Measurements from ENCODE around the gene AIP. TPM values are rescaled to one million over a fixed set of nuclear protein-coding genes. Genes with fewer than 3 reads are reported as not detected.

AIP gene
- total and polyA plus RNA-seq, 2 of the 8 experiments (the other 6 are each of a cell fraction or from before 2014, with no cell fraction given) = 29.8 to 54.4 TPM

- Histone ChIP-seq H3K23ac (ENCODE audit: insufficient read length) (no peak within 1 kb of the TSS), H3K4ac (replicated peaks; ENCODE audit: insufficient read length, low read depth, low read length) (no peak within 1 kb of the TSS), H3K18ac (ENCODE audit: extremely low read depth, low read length) (peak within 1 kb of the TSS; percentile 78), H2AK5ac (ENCODE audit: low read depth, low read length) (no peak within 1 kb of the TSS; the same call in 1 of the 2 replicates), H4K91ac (replicated peaks; ENCODE audit: insufficient read length, low read length) (peak within 1 kb of the TSS; percentile 46), H2BK15ac (ENCODE audit: low read length) (no peak within 1 kb of the TSS; the same call in 1 of the 2 replicates), H2AFZ (ENCODE audit: low read length) (peak within 1 kb of the TSS; percentile 26; the same call in 1 of the 2 replicates), H2BK12ac (ENCODE audit: low read depth, low read length) (no peak within 1 kb of the TSS), H4K20me1 (replicated peaks in 1 of 2; ENCODE audit: control insufficient read depth in 1 of 2, insufficient read depth in 2 of 2, low read length in 2 of 2) (peaks cover 6 to 16% of the 10 kb centered on the region in 2 experiments), H3K36me3 (ENCODE audit: control insufficient read depth in 2 of 4, insufficient read depth in 4 of 4, low read length in 3 of 4) (peaks cover 0 to 8% (median under 1%) of the 10 kb centered on the region in 4 experiments; a peak in 5 of 8 replicates), H3K79me1 (ENCODE audit: low read depth, low read length) (no peaks in the 10 kb centered on the region), H4K5ac (ENCODE audit: insufficient read length, low read depth, low read length) (no peak within 1 kb of the TSS), H3K9ac (replicated peaks in 1 of 4; ENCODE audit: extremely low read depth in 1 of 4, low read depth in 3 of 4, low read length in 3 of 4) (peak within 1 kb of the TSS in 3 of 4 experiments; percentile 29 to 61 (median 38); a peak in 5 of 7 replicates), H2BK20ac (ENCODE audit: low read length) (no peak within 1 kb of the TSS), H3K23me2 (ENCODE audit: low read depth, low read length) (peaks cover 23% of the 10 kb centered on the region), H3K79me2 (ENCODE audit: control insufficient read depth in 1 of 2, insufficient read depth in 2 of 2, low read length in 2 of 2) (0 out of 4 replicates have a peak, but pooled peaks cover 0 to 8% of the 10 kb centered on the region in 2 experiments), H3K27me3 (replicated peaks in 1 of 4; ENCODE audit: control insufficient read depth in 3 of 4, extremely low read depth in 1 of 4, insufficient read depth in 3 of 4, low read length in 3 of 4) (peaks cover 0 to 8% (median 4%) of the 10 kb centered on the region in 4 experiments; a peak in 3 of 7 replicates), H3K14ac (ENCODE audit: insufficient read length) (no peak within 1 kb of the TSS), H3K4me1 (replicated peaks in 1 of 4; ENCODE audit: control insufficient read depth in 3 of 4, insufficient read depth in 4 of 4, low read length in 3 of 4) (peaks cover 0 to 30% (median 10%) of the 10 kb centered on the region in 4 experiments; a peak in 6 of 7 replicates), H4K8ac (ENCODE audit: extremely low read depth, insufficient read depth, low read length) (no peak within 1 kb of the TSS), H3K9me3 (ENCODE audit: insufficient read depth in 2 of 2, low read depth in 1 of 2, low read length in 1 of 2) (no peaks in the 10 kb centered on the region), H2BK120ac (replicated peaks; ENCODE audit: low read depth, low read length) (no peak within 1 kb of the TSS), H3K4me2 (ENCODE audit: insufficient read depth in 1 of 2, low read depth in 2 of 2, low read length in 2 of 2) (peak within 1 kb of the TSS; percentile 70 to 98), H3K27ac (ENCODE audit: low read depth, low read length) (no peak within 1 kb of the TSS), H3K4me3 (ENCODE audit: extremely low read depth in 1 of 4, insufficient read depth in 2 of 4, low read depth in 3 of 4, low read length in 4 of 4) (peak within 1 kb of the TSS; percentile 69 to 94 (median 75)), H2BK5ac (ENCODE audit: low read depth, low read length) (no peak within 1 kb of the TSS; the same call in 1 of the 2 replicates), H3K56ac (replicated peaks; ENCODE audit: insufficient read length, low read depth, low read length) (no peak within 1 kb of the TSS)
- POLR2A ChIA-PET (ENCODE audit: partially characterized antibody) = interaction anchor here (0.6 to 1.5 kb wide), 6 partner anchors 14 to 134 kb away, joined by 3 to 4 read pairs (median 3); partner anchors contain the start of gene TMEM134
- DNase-seq (ENCODE audit: low read depth in 1 of 2, low spot score in 2 of 2) = peak in 1 of 2 experiments; percentile 88
- CTCF ChIA-PET (ENCODE audit: partially characterized antibody) = interaction anchor here (0.8 to 2.0 kb wide), 7 partner anchors 10 to 118 kb away, joined by 3 to 8 read pairs (median 3); partner anchors contain the start of gene CABP4
- no peak for FAIRE-seq
- peak; percentile 53; the same call in 1 of the 2 replicates for TF ChIP-seq PHF8 (conservative IDR thresholded peaks at IDR 0.05; ENCODE audit: low read depth, low read length)
- no peak for TF ChIP-seq EZH2 (IDR thresholded peaks at IDR 0.05; ENCODE audit: low read depth, low read length, severe bottlenecking)
- TF ChIP-seq CHD2 (IDR thresholded peaks at IDR 0.05; ENCODE audit: low read length) = no peak
- peak; percentile 69 for TF ChIP-seq CREB1 (IDR thresholded peaks at IDR 0.05)
- TF ChIP-seq KDM4A (IDR thresholded peaks at IDR 0.05; ENCODE audit: low read depth, low read length, severe bottlenecking) = peak; percentile 19
- TF ChIP-seq SP4 (IDR thresholded peaks at IDR 0.05; ENCODE audit: low read length) = no peak
- 4% methylated on average over 18 of the region's 58 CpGs; no CpG with 5 or more reads in 1 of the 2 experiments for WGBS, 2 experiments (ENCODE audit: extremely low coverage in 1 of 2, insufficient coverage in 1 of 2, insufficient read length in 1 of 2, insufficient replicate concordance in 2 of 2, low coverage in 1 of 2, low lambda C conversion rate in 2 of 2, missing lambda C conversion rate in 1 of 2)
Measured at GRCh38 chr11:67504950-67505581, 22.2 kb downstream of the AIP start, which contains the start of gene PITPNM1. Gene PITPNM1 (minus strand): TSS chr11:67505363. CDS start chr11:67504180, 1,183 bp downstream.

Data from H1 (cell line).